ENCODE measurements around the gene CSNK2A1. TPM values are rescaled to one million over a fixed set of nuclear protein-coding genes. Genes with fewer than 3 reads are reported as not detected.

CSNK2A1 gene
- total RNA-seq, 1 donor from 2014 or later = 128 TPM

GRCh38 chr20:481167-481566, 62.4 kb downstream of the CSNK2A1 start:
- Mint-ChIP-seq H3K9me3 (ENCODE audit: unreplicated experiment) (no peaks in the 10 kb centered on the region), H3K4me1 (ENCODE audit: unreplicated experiment) (peaks cover 28% of the 10 kb centered on the region), H3K36me3 (ENCODE audit: low read depth, unreplicated experiment) (peaks cover 37% of the 10 kb centered on the region), H3K27ac (ENCODE audit: unreplicated experiment) (no peak overlapping the region), H3K27me3 (ENCODE audit: unreplicated experiment) (no peaks in the 10 kb centered on the region), H3K4me3 (ENCODE audit: unreplicated experiment) (no peak overlapping the region)
- no peak for DNase-seq (ENCODE audit: low spot score)
- no peak for TF ChIP-seq CTCF (IDR thresholded peaks at IDR 0.05; ENCODE audit: unreplicated experiment)

- no peaks in the 10 kb centered on the region for H3K27me3 Mint-ChIP-seq (ENCODE audit: unreplicated experiment)
- H3K27ac Mint-ChIP-seq (ENCODE audit: unreplicated experiment) = peak overlapping the region; percentile 34
- H3K9me3 Mint-ChIP-seq (ENCODE audit: unreplicated experiment) = no peaks in the 10 kb centered on the region
- H3K36me3 Mint-ChIP-seq (ENCODE audit: low read depth, unreplicated experiment) = peaks cover 37% of the 10 kb centered on the region
- H3K4me1 Mint-ChIP-seq (ENCODE audit: unreplicated experiment) = peaks cover 28% of the 10 kb centered on the region
- no peak for DNase-seq (ENCODE audit: low spot score)
- no peak overlapping the region for H3K4me3 Mint-ChIP-seq (ENCODE audit: unreplicated experiment)
- TF ChIP-seq CTCF (IDR thresholded peaks at IDR 0.05; ENCODE audit: unreplicated experiment) = no peak
These were observed 63.5 kb downstream of the CSNK2A1 start for GRCh38 chr20:480044-480443.

GRCh38 chr20:479487-479886, 64.1 kb downstream of the CSNK2A1 start:
- no peaks in the 10 kb centered on the region for H3K27me3 Mint-ChIP-seq (ENCODE audit: unreplicated experiment)
- peaks cover 41% of the 10 kb centered on the region for H3K36me3 Mint-ChIP-seq (ENCODE audit: low read depth, unreplicated experiment)
- H3K27ac Mint-ChIP-seq (ENCODE audit: unreplicated experiment) = no peak overlapping the region
- DNase-seq (ENCODE audit: low spot score) = no peak
- peaks cover 26% of the 10 kb centered on the region for H3K4me1 Mint-ChIP-seq (ENCODE audit: unreplicated experiment)
- no peak overlapping the region for H3K4me3 Mint-ChIP-seq (ENCODE audit: unreplicated experiment)
- no peaks in the 10 kb centered on the region for H3K9me3 Mint-ChIP-seq (ENCODE audit: unreplicated experiment)
- no peak for TF ChIP-seq CTCF (IDR thresholded peaks at IDR 0.05; ENCODE audit: unreplicated experiment)

- DNase-seq (ENCODE audit: low spot score) = peak; percentile 38
These were observed 64.6 kb downstream of the CSNK2A1 start for GRCh38 chr20:478949-479429.

More at GRCh38 chr20:478949-479429, 64.6 kb downstream of the CSNK2A1 start:
- no peak overlapping the region for H3K4me3 Mint-ChIP-seq (ENCODE audit: unreplicated experiment)
- no peaks in the 10 kb centered on the region for H3K9me3 Mint-ChIP-seq (ENCODE audit: unreplicated experiment)
- no peaks in the 10 kb centered on the region for H3K27me3 Mint-ChIP-seq (ENCODE audit: unreplicated experiment)
- no peak overlapping the region for H3K27ac Mint-ChIP-seq (ENCODE audit: unreplicated experiment)
- H3K36me3 Mint-ChIP-seq (ENCODE audit: low read depth, unreplicated experiment) = peaks cover 38% of the 10 kb centered on the region
- H3K4me1 Mint-ChIP-seq (ENCODE audit: unreplicated experiment) = peaks cover 22% of the 10 kb centered on the region
- peak; percentile 59 for TF ChIP-seq CTCF (IDR thresholded peaks at IDR 0.05; ENCODE audit: unreplicated experiment)
